Stimulated activated CD8-positive, alpha-beta memory T cell treated with anti-CD3 and anti-CD28 coated beads, Interleukin-15, amount 100 ng/mL, for 24 hours (primary cell): ENCODE measurements around the gene MAST1.
"Not testable (repeated sequence)": the region's sequence is repeated elsewhere in the genome, so short reads cannot be mapped to it uniquely, and the experiment has no call there.

Source experiments
- DNase-seq: peaks from one replicate; pipeline ENCODE4 v3.0.0-alpha.2; 2020; ENCODE audit warnings: low read depth

MAST1 gene

DNA sequence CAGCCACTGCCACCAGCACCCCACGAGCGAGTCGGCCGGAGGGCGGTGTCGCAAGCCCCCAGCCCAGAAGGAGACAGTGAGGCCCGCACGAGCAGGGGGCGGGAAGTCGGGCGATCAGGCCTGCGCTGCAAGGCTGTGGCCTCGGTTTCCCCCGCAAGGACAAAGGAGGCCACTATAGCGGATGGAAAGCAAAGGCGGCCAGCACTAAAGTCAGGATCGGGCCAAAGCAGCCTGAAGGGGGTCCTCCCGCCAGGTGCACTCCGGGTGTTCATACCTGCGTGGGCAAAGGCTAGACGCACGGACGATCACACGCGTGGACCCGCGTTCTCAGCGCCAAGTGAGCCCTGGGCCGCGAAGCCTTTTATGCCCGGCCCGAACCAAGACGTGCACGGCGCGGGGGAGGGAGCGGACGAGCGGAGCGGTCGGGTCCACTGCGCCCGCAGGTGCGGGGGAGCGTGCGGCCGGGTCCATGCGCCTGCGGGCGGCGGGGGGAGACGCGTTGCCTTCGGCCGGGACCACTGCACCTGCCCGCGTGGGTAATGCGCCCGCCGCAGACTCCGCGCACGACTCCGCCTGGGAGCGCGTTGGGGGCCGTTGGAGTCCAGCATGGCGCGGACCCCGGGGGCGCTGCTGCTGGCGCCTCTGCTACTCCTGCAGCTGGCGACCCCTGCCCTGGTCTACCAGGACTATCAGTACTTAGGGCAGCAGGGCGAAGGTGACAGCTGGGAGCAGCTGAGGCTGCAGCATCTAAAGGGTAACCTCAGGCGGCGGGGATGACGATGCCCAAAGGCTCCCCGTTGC, 36.6 kb upstream of the MAST1 start, which contains the start of the genes PRDX2 and THSD8:
Gene PRDX2, minus strand, starts transcription at position 335 of the 801 bp plus-strand sequence. CDS start 539 bp downstream, outside the sequence.
Gene THSD8, plus strand, starts transcription at position 604 of the 801 bp plus-strand sequence. Its CDS starts 3 bp downstream, at position 607.
- DNase-seq = peak; percentile 61

DNA sequence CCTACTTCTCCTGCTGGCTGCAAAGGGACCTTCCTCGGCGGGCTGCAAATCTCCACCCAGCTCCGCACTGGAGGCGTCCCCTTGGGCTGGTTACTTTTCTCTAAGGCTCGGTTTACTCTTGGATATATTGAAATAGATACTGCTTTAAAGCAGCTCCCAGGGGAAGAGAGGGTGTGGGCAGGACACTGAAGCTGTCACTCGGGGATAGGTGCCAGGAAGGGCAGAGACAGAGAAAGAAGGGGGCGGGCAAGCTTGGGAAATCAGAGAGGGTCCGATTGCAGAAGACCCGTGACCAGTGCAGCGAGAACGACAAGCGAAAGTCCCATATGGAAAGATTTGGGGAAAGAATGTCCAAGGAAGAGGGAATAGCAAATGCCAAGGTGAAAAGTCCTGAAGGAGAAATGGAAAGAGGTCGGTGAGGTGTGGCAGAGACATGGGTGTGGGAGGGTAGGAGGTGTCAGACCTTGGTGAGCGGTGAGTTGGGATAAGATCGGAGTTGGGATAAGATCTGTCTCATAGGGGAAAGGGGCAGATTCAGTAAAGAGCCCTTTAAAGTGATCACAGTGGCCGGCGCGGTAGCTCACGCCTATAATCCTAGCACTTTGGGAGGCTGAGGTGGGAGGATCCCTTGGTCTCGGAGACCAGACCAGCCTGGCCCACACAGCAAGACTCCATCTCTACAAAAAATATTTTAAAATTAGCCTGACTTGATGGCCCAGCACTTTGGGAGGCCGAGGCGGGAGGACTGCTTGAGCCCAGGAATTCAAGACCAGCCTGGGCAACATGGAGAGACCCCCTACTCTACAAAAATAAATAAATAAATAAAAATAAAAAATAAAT, 35.8 kb upstream of the MAST1 start:
- DNase-seq = no peak

- no peak for DNase-seq
These were observed 34.3 kb upstream of the MAST1 start for GRCh38 chr19:12804051-12804450.

DNA sequence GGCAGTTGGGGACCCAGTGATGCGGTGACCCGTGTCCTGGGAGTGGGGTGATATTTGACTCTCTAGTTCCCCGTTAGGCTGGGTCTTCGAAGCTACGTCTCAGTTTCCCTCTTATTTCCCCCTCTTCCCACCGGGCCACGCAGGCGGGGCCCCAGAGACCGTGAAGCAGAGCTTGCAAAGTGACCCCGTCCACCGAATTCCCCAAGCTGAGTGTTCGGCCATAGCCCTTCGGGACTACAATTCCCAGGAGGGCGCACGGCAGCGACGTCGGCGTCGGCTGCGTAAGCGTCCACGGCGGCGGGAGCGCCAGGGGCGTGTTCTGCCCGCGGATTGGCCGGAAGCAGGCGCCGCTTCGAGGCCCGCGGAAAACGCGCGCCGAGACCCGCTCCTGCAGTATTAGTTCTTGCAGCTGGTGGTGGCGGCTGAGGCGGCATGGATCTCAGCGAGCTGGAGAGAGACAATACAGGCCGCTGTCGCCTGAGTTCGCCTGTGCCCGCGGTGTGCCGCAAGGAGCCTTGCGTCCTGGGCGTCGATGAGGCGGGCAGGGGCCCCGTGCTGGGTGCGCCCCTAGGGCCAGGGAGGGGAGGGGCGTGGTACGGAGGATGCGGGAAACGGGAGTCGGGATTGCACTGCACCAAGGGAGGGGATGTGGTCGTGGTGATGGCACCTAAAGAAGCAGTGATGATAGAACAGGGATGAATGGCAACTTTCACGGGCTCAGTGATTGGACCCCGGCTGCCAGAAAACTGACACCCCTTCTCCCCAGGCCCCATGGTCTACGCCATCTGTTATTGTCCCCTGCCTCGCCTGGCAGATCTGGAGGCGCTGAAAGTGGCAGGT, 31.9 kb upstream of the MAST1 start, which contains the start of gene RNASEH2A:
Gene RNASEH2A, plus strand, starts transcription at position 343 of the 840 bp plus-strand sequence. Its CDS starts 90 bp downstream, at position 433.
- DNase-seq = peak; percentile 82

GRCh38 chr19:12815088-12815487, 23.2 kb upstream of the MAST1 start:
- DNase-seq = no peak

GRCh38 chr19:12817188-12817587, 21.1 kb upstream of the MAST1 start:
- DNase-seq = not testable (repeated sequence)

- not testable (repeated sequence) for DNase-seq
These were observed 20.5 kb upstream of the MAST1 start for GRCh38 chr19:12817810-12818209.

DNA sequence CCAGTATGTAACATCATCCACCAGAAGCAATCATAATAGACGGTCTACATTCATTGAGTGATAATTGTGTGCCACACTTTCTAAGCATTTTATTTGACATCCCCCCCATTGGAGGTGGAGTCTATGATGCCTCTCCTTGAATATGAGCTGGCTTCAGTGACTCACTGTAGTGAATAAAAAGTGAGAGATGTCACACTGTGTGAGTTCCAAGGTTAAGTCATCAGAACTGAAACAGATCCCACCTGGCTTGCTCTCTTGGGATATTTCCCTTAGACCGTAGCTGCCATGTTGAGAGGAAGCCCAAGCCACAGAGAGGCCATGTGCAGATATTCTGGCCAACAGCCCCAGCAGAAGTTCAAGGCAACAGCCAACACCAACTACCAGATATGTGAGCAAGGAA, 16.6 kb upstream of the MAST1 start:
- DNase-seq = no peak

DNA sequence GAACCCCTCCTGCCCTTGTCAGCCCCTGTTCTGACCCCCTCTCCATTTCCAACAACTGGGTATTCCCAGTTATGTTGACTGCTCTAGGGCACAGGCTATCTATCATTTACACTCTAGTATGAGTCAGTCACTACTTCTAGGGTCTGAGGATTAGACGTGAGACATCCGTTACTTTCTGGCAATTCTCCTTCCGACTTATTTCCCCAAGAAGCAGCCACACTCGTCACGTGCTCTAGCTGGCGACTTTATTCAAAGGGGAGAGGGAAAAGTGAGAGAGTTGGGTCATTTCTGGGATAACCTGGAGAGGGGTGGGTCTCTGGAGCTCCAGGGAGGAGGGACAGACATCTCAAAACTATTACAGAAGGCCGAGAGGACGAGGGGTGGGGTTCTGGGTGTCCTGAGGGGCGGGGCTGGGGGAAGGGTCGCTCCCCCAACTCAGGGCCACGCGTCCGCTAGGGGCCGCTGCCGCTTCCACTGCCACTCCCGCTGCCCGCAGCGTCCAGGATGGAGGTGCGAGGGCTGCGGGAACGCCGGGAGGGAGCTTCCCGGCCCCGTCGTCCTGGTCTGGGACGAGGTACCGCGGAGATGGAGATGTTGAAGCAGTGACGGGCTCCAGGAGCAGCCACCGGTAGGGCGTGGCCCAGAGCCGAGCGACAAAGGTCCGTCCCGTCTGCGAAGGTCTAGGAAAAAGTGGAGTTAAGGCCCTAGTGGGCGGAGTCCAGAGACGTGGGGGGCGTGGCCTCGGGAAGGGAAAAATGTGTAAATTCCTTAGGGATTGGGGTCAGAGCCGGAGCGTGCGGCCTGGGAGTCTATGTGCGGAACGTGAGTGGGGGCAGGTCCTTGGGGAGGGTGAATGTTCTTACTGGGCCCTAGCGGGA, 12.8 kb upstream of the MAST1 start:
- DNase-seq = no peak

DNA sequence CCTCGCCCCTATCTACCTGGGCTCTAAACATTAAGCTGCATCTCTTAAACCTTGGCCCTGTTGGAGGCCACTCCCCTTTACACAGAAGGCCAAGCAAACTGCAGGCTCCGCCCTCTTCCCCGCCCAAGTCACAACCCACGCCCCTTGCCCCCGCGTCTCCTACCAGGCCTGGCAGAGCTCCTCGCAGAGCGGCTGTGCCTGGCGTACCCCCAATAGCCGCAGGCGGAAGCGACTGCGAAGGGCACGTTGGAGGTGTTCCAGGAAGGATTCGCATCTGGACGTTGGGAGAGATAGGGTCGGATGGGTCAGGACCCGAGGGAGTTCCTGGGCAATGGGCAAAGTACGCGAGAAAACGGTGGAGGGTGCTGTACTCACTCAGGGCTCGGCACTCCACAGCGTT, 9.8 kb upstream of the MAST1 start:
- DNase-seq = no peak

GRCh38 chr19:12833418-12833737, 4.9 kb upstream of the MAST1 start:
- DNase-seq = no peak

- no peak for DNase-seq
These were observed 4.4 kb upstream of the MAST1 start for GRCh38 chr19:12833738-12834565.

DNA sequence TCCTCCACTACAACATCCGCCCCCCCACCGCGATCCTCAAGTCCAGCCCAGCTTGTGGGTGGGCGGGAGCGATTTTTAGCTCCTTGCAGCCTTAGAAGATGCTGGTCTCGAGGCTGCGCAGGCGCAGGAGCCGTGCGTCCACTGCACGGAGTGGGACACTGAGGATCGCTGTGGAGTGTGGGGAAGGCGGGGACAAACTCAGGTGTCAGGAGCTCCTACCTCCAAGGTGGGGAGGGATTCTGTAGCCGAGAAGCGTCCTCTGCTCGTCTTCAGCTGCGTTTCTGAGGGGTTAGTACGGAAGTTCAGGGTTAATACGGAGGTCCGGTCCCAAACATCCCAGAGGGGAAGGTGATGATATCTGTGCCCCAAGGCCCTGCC, 3.8 kb upstream of the MAST1 start, which contains the start of gene RTBDN:
Gene RTBDN, minus strand, starts transcription at position 14 of the 378 bp plus-strand sequence. CDS start 4,600 bp downstream, outside the sequence.
- no peak for DNase-seq

DNA sequence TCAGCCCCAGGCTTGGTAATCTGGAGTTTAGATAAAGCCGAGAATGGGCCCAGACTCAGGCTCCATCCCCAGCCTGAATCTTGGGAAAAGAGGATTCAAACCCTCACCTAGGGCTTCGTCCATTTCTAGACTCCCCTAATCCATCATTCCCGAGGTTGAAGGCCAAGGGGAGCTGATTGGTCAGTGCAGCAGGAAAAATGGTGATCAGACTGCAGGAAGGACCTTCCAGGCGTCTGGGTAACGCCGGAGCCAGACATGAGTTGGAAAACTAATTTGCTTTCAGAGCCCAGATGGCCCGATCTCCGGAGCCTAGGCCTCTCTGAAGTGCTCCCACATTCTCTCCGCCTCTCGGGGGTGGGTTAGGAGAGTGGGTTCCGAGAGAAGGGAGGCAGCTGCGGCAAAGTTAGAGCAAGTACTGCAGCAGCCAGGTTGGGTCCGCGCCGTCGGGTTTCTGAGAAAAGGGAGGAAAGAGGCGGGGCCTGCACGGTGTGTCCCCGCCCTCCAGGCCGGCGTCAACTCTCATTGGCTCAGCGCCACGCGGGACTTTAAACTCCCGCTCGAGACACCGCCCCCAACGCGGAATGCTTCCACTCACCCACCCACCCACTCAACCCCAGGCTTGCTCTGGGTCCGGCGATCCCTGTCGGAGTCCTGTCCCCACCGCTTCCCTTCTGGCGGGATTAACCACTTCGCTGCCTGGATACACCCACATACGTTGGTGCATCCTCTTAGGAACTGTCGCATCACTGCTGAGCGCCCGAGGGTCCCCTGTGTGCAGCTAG, 3.1 kb upstream of the MAST1 start:
- no peak for DNase-seq

DNA sequence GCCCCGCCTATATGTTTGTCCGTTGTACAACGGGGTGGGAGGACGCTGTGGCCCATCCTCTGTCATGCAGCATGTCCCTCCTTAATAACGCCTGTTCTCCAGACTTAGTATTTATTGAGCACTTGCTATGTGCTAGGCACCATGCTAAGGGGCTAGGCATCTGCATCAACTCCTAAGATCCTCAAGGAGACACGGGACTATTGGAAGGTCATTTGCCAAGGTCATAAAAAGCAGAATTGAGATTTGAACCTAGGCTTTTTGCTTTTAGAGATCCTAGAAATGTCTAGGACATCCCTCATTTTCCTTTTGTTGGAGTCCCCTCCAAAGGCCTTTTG, 1.8 kb upstream of the MAST1 start:
- no peak for DNase-seq

- no peak for DNase-seq
These were observed 1.1 kb upstream of the MAST1 start for GRCh38 chr19:12837225-12837624.

DNA sequence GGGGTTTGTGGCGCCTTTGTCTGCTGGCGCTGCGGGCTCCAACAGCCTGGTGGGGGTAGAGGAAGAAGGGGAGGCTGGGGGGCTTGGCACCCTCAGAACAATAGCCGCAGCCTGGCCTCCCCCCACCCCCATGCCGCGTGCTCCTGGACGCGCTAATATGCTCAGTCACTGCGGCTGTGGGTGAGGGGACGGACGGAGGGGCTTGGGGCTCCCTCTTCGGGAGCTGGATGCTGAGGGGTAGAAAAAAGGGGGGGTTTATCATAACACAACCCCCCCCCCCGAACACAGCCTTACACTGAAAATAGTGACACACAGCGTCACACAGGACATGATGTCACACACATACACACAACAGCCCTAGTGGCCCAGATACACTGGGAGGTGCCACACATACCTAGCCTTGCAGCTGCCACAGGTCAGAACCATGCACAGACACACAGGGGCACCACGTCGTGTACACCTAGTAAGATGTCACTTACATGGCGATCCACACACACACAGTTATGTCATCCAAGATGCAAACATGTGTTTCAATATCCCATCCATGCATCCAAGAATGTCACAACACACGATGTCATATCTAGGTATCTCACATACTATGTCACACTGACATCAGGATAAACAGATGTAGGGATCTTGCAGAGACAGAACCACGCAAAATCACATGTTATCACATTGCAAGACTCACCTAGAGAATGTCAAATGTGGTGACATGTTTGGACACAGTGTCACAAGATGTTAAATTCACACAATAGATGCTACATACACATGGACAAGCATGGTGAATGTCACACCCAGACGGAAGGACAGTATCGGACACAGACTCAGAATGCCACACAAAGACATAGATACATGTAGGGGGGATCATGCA, 806 bp downstream of the MAST1 start:
- no peak for DNase-seq
